Brain microvascular endothelial cell (primary cell): ENCODE measurements around the gene DMBT1.

Source experiments
- DNase-seq: peaks from one replicate; pipeline ENCODE4 v3.0.0-alpha.2; 2020
- H3K27ac ChIP-seq: fragments of 250-450 bp; sonication (Bioruptor Pico); 2 replicates; pipeline ENCODE4 v1.5.1; 2020; ENCODE audit warnings: mild to moderate bottlenecking, moderate library complexity
- H3K27me3 ChIP-seq: fragments of 250-450 bp; sonication (Bioruptor Pico); replicated peaks from 2 replicates; pipeline ENCODE4 v1.5.1; 2020; ENCODE audit warnings: mild to moderate bottlenecking
- H3K36me3 ChIP-seq: fragments of 250-450 bp; sonication (Bioruptor Pico); replicated peaks from 2 replicates; pipeline ENCODE4 v1.5.1; 2020; ENCODE audit warnings: mild to moderate bottlenecking
- H3K4me3 ChIP-seq: 2 replicates; pipeline ENCODE4 v1.5.1; 2011; ENCODE audit warnings: low read depth, mild to moderate bottlenecking, control low read depth, low read length, moderate library complexity
- in situ Hi-C: cut with HindIII; loops from 2 replicates; pipeline ENCODE4 v1.10.0; 2017; ENCODE audit warnings: low sequenced_read_pairs, low pct_ligation_motif_present
- TF ChIP-seq, protein P1 (sequence below): IDR thresholded peaks from 2 replicates; pipeline ENCODE4 v1.5.1; 2011; ENCODE audit warnings: low read depth, mild to moderate bottlenecking, moderate library complexity, low read length, control low read depth, inconsistent platforms; ENCODE audit errors: missing control alignments

Gene DMBT1

DNA sequence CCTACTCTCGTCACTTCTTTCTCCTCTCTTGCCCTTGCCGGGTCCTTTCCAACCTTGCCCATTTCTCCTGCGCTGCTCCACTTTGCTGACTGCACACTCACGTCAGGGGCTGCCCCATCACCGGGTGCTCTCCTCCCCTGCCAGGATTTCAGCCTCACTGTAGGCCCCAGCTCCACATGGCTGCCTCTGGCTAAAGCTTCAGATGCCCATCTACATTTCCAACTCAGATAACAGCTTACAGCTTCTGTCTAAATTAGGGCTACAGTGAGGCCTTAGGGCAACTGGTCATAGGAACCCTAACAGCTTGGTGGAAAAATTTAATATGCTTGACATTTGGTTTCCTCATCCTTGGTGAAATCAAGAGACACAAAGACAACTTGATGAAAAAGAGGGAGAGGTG lies 113.2 kb downstream of the DMBT1 start:
- Histone ChIP-seq H3K27ac (no peak overlapping the region), H3K4me3 (no peak overlapping the region), H3K27me3 (no peaks in the 10 kb centered on the region), H3K36me3 (no peaks in the 10 kb centered on the region)
- no peak for DNase-seq
- TF ChIP-seq, protein P1, sequence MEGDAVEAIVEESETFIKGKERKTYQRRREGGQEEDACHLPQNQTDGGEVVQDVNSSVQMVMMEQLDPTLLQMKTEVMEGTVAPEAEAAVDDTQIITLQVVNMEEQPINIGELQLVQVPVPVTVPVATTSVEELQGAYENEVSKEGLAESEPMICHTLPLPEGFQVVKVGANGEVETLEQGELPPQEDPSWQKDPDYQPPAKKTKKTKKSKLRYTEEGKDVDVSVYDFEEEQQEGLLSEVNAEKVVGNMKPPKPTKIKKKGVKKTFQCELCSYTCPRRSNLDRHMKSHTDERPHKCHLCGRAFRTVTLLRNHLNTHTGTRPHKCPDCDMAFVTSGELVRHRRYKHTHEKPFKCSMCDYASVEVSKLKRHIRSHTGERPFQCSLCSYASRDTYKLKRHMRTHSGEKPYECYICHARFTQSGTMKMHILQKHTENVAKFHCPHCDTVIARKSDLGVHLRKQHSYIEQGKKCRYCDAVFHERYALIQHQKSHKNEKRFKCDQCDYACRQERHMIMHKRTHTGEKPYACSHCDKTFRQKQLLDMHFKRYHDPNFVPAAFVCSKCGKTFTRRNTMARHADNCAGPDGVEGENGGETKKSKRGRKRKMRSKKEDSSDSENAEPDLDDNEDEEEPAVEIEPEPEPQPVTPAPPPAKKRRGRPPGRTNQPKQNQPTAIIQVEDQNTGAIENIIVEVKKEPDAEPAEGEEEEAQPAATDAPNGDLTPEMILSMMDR = no peak
- in situ Hi-C loops = no loop called here

DNA sequence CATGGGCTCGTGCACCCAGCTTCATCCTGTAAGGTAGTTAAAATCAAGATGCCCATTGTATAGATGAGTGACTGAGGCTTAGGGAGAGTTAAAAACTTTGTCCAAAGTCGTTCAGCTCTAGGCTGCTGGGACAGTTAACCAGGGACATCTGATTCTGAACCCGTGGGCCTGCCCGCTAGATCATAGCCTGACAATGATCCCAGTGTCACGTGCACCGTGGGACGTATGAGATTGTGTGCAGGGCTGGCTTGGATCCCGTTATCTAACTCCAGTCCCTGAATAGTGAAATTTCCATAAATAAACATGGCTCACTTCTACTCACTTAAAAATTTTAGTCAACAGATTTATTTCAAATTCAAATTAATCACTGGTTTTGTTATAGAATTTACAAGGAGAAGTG lies 114.2 kb downstream of the DMBT1 start:
- Histone ChIP-seq H3K27ac (no peak overlapping the region), H3K4me3 (no peak overlapping the region), H3K27me3 (no peaks in the 10 kb centered on the region), H3K36me3 (no peaks in the 10 kb centered on the region)
- in situ Hi-C loops = no loop called here
- DNase-seq = no peak
- TF ChIP-seq, protein P1 = no peak

DNA sequence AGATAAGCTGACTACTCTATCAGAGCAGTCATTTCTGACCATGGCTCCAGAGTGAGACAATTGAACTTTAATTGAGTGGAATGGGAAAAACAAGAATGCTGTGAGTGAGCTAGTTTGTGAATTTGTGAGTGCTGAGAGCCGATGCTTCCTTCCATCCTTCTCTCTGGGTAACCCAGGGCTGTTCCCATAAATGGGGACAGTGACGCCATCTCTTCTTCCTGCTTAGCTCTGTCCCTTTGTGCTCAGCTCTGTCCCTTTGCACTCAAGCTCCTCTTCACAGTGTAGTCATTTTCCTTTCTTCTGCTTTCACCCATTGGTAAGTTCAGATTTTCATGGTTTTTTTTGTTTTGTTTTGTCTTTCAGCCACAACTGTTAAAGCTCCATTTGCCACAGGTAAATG lies 114.7 kb downstream of the DMBT1 start:
- DNase-seq = no peak
- Histone ChIP-seq H3K4me3 (no peak overlapping the region), H3K27ac (no peak overlapping the region), H3K36me3 (no peaks in the 10 kb centered on the region), H3K27me3 (no peaks in the 10 kb centered on the region)
- TF ChIP-seq, protein P1 = no peak
- in situ Hi-C loops = no loop called here

DNA sequence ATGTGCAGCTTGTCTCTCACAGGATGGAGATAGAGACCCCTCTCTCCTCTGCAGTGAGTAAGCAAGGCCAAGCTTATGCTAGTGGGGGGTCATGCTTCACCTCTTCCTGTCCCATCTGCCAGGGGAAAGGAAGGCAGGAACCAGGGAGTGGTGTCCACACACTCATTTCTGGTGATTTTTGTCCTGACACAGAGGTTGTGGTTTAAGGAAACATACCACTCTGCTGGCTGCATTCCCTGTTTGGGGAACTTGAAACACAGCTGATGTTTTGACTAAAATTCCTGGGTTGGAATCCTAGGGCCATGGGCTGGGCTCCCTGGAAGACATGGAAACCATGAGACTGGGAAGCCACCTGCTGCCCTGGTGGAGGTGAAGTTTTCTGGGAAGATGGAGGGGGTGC lies 117.7 kb downstream of the DMBT1 start:
- TF ChIP-seq, protein P1 = no peak
- DNase-seq = no peak
- Histone ChIP-seq H3K27me3 (no peaks in the 10 kb centered on the region), H3K27ac (no peak overlapping the region), H3K4me3 (no peak overlapping the region), H3K36me3 (no peaks in the 10 kb centered on the region)
- in situ Hi-C loops = no loop called here

DNA sequence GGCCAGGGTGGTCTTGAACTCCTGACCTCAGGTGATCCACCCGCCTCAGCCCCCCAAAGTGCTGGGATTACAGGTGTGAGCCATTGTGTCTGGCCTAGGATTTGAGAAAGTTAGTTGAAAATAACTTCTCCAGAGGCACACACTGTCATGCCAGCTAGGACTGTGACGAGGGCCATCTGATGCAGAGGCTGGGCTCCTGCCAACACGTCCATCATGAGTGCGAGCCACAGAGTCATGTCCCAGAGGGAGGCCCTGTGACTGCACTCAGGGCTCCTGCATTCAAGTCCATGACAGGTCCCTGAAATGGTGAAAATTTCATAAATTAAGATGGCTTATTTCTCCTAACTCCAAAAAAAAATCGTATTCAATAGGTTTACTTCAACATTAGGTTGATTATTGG lies 122.0 kb downstream of the DMBT1 start:
- in situ Hi-C loops = no loop called here

More for the DNA sequence above, 122.0 kb downstream of the DMBT1 start:
- no peaks in the 10 kb centered on the region for H3K27me3 ChIP-seq
- no peak for DNase-seq
- TF ChIP-seq, protein P1 = no peak
- no peak overlapping the region for H3K27ac ChIP-seq
- no peaks in the 10 kb centered on the region for H3K36me3 ChIP-seq
- H3K4me3 ChIP-seq = no peak overlapping the region
